HG03060 (cell line): ENCODE measurements around the gene CCDC137.

Experiments used
- ATAC-seq: cut with Tn5 transposase; IDR thresholded peaks from one replicate; pipeline ENCODE4 v1.9.1; 2021; ENCODE audit warnings: low read depth, moderate number of reproducible peaks; ENCODE audit not compliant: unreplicated experiment

CCDC137 gene

GRCh38 chr17:81714412-81715106, 48.0 kb downstream of the CCDC137 start:
- no peak for ATAC-seq

GRCh38 chr17:81715107-81715871, 48.8 kb downstream of the CCDC137 start:
- ATAC-seq = no peak

GRCh38 chr17:81715872-81716673, 49.5 kb downstream of the CCDC137 start:
- ATAC-seq = no peak

GRCh38 chr17:81716674-81716996, 50.1 kb downstream of the CCDC137 start:
- no peak for ATAC-seq

GRCh38 chr17:81717049-81717765, 50.7 kb downstream of the CCDC137 start:
- no peak for ATAC-seq

GRCh38 chr17:81717766-81718089, 51.2 kb downstream of the CCDC137 start:
- no peak for ATAC-seq

- ATAC-seq = no peak
Measured at GRCh38 chr17:81719410-81720266, 53.1 kb downstream of the CCDC137 start.

GRCh38 chr17:81720267-81721071, 53.9 kb downstream of the CCDC137 start:
- no peak for ATAC-seq

GRCh38 chr17:81722184-81723120, 55.9 kb downstream of the CCDC137 start:
- ATAC-seq = no peak
